LNCAP (cell line): ENCODE measurements around the gene GFOD2.

Source experiments
- TF ChIP-seq, protein P1 (sequence below): fragments of 450-650 bp; IDR thresholded peaks from 2 replicates; pipeline ENCODE4 v1.5.1; 2017; ENCODE audit warnings: mild to moderate bottlenecking

The GFOD2 gene

DNA sequence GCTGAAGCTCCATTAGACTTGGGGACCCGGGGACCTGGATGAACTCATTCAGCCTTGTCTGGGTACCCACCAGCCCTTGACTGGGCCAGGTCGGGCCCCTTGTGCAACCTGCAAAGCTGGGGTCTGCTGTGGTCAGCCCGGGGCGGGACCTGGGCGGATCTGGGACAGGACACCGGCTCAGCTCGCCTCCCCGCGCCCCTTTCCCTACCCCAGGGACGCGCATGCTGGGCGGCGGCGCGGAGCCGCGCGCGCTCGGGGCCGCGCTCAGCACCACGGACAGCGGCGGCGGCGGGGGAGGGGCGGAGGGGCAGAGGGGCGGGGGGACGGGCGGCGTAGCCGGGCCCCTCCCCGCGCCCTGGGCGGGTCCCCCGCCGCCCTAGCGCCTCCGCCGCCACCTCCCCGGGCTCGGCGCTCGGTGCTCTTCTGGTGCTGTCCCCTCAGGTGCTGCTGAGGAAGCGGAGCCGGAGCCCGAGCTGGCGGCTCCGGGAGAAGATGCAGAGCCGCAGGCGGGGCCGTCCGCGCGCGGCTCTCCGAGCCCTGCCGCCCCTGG lies 66.5 kb downstream of the GFOD2 start:
- TF ChIP-seq, protein P1, sequence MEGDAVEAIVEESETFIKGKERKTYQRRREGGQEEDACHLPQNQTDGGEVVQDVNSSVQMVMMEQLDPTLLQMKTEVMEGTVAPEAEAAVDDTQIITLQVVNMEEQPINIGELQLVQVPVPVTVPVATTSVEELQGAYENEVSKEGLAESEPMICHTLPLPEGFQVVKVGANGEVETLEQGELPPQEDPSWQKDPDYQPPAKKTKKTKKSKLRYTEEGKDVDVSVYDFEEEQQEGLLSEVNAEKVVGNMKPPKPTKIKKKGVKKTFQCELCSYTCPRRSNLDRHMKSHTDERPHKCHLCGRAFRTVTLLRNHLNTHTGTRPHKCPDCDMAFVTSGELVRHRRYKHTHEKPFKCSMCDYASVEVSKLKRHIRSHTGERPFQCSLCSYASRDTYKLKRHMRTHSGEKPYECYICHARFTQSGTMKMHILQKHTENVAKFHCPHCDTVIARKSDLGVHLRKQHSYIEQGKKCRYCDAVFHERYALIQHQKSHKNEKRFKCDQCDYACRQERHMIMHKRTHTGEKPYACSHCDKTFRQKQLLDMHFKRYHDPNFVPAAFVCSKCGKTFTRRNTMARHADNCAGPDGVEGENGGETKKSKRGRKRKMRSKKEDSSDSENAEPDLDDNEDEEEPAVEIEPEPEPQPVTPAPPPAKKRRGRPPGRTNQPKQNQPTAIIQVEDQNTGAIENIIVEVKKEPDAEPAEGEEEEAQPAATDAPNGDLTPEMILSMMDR: no peak

DNA sequence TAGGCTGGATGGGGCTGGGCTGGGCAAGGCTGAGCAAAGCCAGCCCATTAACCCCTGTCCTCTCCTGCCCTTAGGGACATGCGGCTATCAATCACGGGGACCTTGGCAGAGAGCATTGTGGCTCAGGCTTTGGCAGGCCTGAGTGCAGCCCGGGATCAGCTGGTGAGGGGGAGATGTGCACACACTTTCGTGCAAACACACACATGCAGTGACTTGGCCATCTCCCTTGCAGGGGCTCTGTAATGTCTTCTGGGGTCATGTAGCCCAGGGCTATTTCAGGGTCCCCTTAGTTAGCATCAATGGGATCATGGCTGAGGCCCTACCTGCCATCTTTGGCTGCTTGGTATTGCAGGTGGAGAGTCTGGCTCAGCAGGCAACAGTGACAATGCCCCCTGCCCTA lies 67.3 kb downstream of the GFOD2 start:
- TF ChIP-seq, protein P1: no peak

DNA sequence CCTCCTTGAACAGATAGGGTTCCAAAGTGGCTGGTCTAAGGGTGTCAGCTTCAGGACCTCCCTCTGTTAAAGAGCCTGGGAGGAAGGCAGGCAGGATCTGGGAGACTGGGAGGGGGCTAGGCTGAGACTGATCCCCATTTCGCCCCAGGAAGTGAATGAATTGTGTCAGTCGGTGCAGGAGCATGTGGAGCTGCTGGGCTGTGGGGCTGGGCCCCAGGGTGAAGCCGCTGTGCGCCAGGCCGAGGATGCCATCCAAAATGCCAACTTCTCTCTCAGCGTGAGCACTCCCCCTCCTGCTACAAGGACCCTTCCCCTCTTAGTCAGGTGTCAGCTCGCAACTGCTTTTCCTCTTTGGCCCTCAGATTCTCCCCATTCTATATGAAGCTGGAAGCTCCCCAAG lies 68.1 kb downstream of the GFOD2 start:
- TF ChIP-seq, protein P1: no peak

DNA sequence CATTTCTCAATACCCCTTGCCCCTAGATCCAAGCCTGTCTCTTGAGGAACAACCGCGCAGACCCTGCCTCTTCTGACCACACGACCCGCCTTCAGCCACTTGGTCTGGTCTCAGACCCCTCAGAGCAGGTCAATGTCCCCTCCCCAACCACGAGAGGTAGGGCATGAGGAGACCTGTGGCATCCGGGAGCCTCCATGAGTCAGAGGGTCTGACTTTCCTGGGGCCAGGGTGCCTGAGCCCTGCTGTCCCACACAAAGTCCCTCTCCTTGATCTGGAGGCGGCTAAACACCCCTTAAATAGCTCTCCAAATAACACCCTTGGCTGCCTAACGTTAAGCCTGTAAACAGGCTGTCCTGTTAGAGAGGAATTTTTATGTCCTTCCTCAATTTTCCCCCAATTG lies 69.1 kb downstream of the GFOD2 start:
- TF ChIP-seq, protein P1: no peak

DNA sequence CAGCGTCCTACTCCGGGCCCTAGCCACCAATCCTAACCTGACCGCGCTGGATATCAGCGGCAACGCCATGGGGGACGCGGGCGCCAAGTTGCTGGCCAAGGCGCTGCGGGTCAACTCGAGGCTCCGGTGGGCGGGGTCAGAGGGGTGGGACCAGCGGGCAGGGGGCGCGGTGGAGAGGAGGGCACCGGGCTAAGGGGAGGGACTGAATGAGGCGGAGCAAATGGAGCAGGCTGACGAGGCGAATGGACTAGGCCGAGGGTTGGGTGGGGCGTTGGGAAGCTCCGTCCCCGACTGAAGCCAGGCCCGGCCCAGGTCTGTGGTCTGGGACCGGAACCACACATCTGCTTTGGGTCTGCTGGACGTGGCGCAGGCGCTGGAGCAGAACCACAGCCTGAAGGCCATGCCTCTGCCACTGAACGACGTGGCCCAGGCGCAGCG lies 69.6 kb downstream of the GFOD2 start:
- TF ChIP-seq, protein P1: no peak

DNA sequence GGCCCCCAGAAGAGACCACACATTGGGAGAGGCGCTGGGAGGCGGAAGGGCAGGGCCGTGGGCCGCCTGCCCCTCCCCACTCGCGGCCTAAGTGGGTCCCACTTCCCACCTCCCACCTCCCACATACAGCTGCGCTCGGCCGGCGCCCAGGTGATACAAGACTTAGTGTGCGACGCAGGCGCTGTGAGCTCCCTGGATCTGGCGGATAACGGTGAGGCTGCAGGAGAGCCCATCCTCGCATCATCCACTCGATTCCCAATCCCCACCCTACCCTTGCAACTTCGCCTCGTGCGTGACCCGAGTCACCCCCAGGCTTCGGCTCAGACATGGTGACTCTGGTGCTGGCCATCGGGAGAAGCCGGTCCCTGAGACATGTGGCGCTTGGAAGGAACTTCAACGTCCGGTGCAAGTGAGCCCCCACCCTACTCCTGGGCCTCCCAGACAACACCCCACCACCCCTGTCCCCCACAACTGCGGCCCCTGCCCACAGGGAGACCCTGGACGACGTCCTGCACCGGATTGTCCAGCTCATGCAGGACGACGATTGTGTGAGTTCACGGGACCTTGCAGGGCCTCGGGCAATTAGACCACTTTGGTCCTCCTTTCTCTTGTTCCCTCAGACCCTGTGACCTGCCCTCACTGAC lies 70.2 kb downstream of the GFOD2 start:
- TF ChIP-seq, protein P1: no peak

DNA sequence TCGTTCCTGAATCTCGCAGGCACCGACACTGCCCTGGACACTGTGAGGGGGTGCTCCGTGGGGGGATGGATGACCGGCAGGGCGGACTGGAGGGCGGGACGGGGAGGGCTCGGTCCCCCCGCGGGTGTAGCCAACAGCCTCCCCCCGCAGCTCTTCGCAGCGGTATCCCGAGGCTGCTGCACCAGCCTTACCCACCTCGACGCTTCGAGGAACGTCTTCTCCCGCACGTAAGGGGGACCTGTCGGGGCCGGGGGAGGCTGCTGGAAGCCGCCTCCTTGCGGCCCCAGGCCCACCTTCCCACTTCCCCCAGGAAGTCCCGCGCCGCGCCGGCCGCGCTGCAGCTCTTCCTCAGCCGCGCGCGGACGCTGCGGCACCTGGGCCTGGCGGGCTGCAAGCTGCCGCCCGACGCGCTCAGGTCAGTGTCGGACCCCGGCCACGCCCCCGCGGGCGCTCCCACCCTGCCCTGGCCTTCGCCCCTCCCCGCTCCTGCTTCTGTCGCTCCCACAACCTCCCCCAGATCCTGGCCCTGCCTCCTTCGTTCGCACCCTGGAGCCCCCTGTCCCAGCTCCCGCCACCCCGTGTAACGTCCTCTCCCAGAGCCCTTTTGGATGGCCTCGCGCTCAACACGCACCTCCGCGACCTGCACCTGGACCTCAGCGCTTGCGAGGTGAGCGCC lies 70.9 kb downstream of the GFOD2 start:
- TF ChIP-seq, protein P1: no peak
